Measurements from ENCODE around the gene ABCB6.
A peak's percentile ranks its signal among the peaks of the same experiment; 100 is the strongest.
"Not testable (repeated sequence)": the region's sequence is repeated elsewhere in the genome, so short reads cannot be mapped to it uniquely, and the experiment has no call there.

Gene ABCB6

GRCh38 chr2:219218732-219219701 is at the start of gene ABCB6:
Gene ABCB6, minus strand, starts transcription at chr2:219218958. Its CDS starts 285 bp downstream, at chr2:219218673.
- DNase-seq (ENCODE audit: low spot score), result peak; percentile 96

GRCh38 chr2:219268294-219268693 is 49.5 kb upstream of the ABCB6 start:
- no peak for DNase-seq (ENCODE audit: low spot score)

- DNase-seq (ENCODE audit: low spot score), result no peak
Measured at GRCh38 chr2:219266886-219267285, 48.1 kb upstream of the ABCB6 start.

GRCh38 chr2:219266232-219266631 is 47.5 kb upstream of the ABCB6 start:
- DNase-seq (ENCODE audit: low spot score), result no peak

- no peak for DNase-seq (ENCODE audit: low spot score)
Measured at GRCh38 chr2:219261024-219261855, 42.5 kb upstream of the ABCB6 start.

GRCh38 chr2:219258942-219259341 is 40.2 kb upstream of the ABCB6 start:
- DNase-seq (ENCODE audit: low spot score), result not testable (repeated sequence)

- no peak for DNase-seq (ENCODE audit: low spot score)
Measured at GRCh38 chr2:219254590-219255201, 35.9 kb upstream of the ABCB6 start.

- DNase-seq (ENCODE audit: low spot score), result peak; percentile 94
Measured at GRCh38 chr2:219253753-219254589, 35.2 kb upstream of the ABCB6 start, which contains the start of gene TUBA4A. Gene TUBA4A, minus strand, starts transcription at chr2:219253918. Its CDS starts 60 bp downstream, at chr2:219253858.

- DNase-seq (ENCODE audit: low spot score), result peak; percentile 31
Measured at GRCh38 chr2:219252900-219253752, 34.4 kb upstream of the ABCB6 start, which contains the start of gene TUBA4B. Gene TUBA4B, plus strand, starts transcription at chr2:219253243. Its CDS starts 165 bp downstream, at chr2:219253408.

GRCh38 chr2:219252570-219252899 is 33.8 kb upstream of the ABCB6 start:
- DNase-seq (ENCODE audit: low spot score), result no peak

- no peak for DNase-seq (ENCODE audit: low spot score)
Measured at GRCh38 chr2:219252084-219252483, 33.3 kb upstream of the ABCB6 start.

GRCh38 chr2:219251656-219252055 is 32.9 kb upstream of the ABCB6 start:
- DNase-seq (ENCODE audit: low spot score), result peak; percentile 7

GRCh38 chr2:219250049-219250781 is 31.5 kb upstream of the ABCB6 start:
- DNase-seq (ENCODE audit: low spot score), result no peak

- peak; percentile 68 for DNase-seq (ENCODE audit: low spot score)
Measured at GRCh38 chr2:219249203-219249980, 30.6 kb upstream of the ABCB6 start.

- DNase-seq (ENCODE audit: low spot score), result no peak
Measured at GRCh38 chr2:219248845-219249202, 30.1 kb upstream of the ABCB6 start.

- no peak for DNase-seq (ENCODE audit: low spot score)
Measured at GRCh38 chr2:219247678-219248642, 29.2 kb upstream of the ABCB6 start.

GRCh38 chr2:219246559-219246958 is 27.8 kb upstream of the ABCB6 start:
- DNase-seq (ENCODE audit: low spot score), result no peak

GRCh38 chr2:219245899-219246230 is 27.1 kb upstream of the ABCB6 start:
- no peak for DNase-seq (ENCODE audit: low spot score)

All from AG08395 (cell line).